Measurements from ENCODE around the gene ZNF607. TPM values are rescaled to one million over a fixed set of nuclear protein-coding genes. Genes with fewer than 3 reads are reported as not detected.
"Not testable (repeated sequence)": the region's sequence is repeated elsewhere in the genome, so short reads cannot be mapped to it uniquely, and the experiment has no call there.

Gene ZNF607
- 1 to 10 TPM; 3.8 to 4.6 (median 4.0) TPM for total RNA-seq

- no peaks in the 10 kb centered on the region for H3K9me3 Mint-ChIP-seq
- H3K36me3 Mint-ChIP-seq (ENCODE audit: insufficient read depth), result peaks cover 7% of the 10 kb centered on the region
- peaks cover 3% of the 10 kb centered on the region for H3K27me3 Mint-ChIP-seq (ENCODE audit: low read depth)
- DNase-seq (peak; percentile 80), ATAC-seq (peak; percentile 92 to 93)
- peak within 1 kb of the TSS; percentile 93 for H3K4me3 Mint-ChIP-seq
- H3K4me1 Mint-ChIP-seq (ENCODE audit: low read depth), result peaks cover 11% of the 10 kb centered on the region
Observed at GRCh38 chr19:37719111-37719926, at the start of gene ZNF607. Gene ZNF607, minus strand, starts transcription at chr19:37719761. Its CDS starts 8,143 bp downstream, at chr19:37711618.

DNA sequence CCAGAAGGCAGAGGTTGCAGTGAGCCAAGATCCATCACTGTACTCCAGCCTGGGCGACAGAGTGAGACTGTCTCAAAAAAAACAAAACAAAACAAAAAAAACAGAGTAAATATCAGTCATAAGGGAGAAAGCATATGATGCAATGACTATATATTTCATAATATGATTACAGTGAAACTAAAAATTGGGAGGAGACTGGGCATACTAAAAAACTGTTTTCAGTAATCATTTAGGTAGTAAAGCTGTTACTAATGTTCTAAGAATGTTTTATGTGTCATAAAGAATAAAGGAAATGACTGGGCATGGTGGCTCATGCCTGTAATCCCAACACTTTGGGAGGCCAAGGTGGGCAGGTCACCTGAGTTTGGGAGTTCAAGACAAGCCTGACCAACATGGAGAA is 43.9 kb upstream of the ZNF607 start:
- Mint-ChIP-seq H3K27me3 (ENCODE audit: low read depth) (no peaks in the 10 kb centered on the region), H3K36me3 (ENCODE audit: insufficient read depth) (peaks cover 58% of the 10 kb centered on the region), H3K9me3 (peaks cover 4% of the 10 kb centered on the region), H3K4me3 (no peak overlapping the region), H3K4me1 (ENCODE audit: low read depth) (no peaks in the 10 kb centered on the region)
- no peak for DNase-seq
- ATAC-seq, result peak in 1 of 2 donors; percentile 62

GRCh38 chr19:37757683-37758082 is 38.1 kb upstream of the ZNF607 start:
- not testable (repeated sequence) for H3K9me3 Mint-ChIP-seq; H3K4me1 Mint-ChIP-seq (ENCODE audit: low read depth); H3K4me3 Mint-ChIP-seq; ATAC-seq; DNase-seq; H3K27me3 Mint-ChIP-seq (ENCODE audit: low read depth)
- H3K36me3 Mint-ChIP-seq (ENCODE audit: insufficient read depth), result peaks cover 49% of the 10 kb centered on the region

- H3K4me1 Mint-ChIP-seq (ENCODE audit: low read depth), result no peaks in the 10 kb centered on the region
- peaks cover 76% of the 10 kb centered on the region for H3K36me3 Mint-ChIP-seq (ENCODE audit: insufficient read depth)
- H3K9me3 Mint-ChIP-seq, result peaks cover 59% of the 10 kb centered on the region
Observed at GRCh38 chr19:37738371-37738770, 18.8 kb upstream of the ZNF607 start.

GRCh38 chr19:37725181-37725580 is 5.6 kb upstream of the ZNF607 start:
- Mint-ChIP-seq H3K27me3 (ENCODE audit: low read depth) (no peaks in the 10 kb centered on the region), H3K36me3 (ENCODE audit: insufficient read depth) (peaks cover 7% of the 10 kb centered on the region), H3K9me3 (peaks cover 9% of the 10 kb centered on the region), H3K4me3 (no peak overlapping the region), H3K4me1 (ENCODE audit: low read depth) (no peaks in the 10 kb centered on the region)
- DNase-seq, result no peak
- no peak for ATAC-seq

More at GRCh38 chr19:37738371-37738770, 18.8 kb upstream of the ZNF607 start:
- ATAC-seq (no peak), DNase-seq (no peak)
- Mint-ChIP-seq H3K27me3 (ENCODE audit: low read depth) (no peaks in the 10 kb centered on the region), H3K4me3 (no peak overlapping the region)

- no peak for ATAC-seq
- peaks cover 7% of the 10 kb centered on the region for H3K36me3 Mint-ChIP-seq (ENCODE audit: insufficient read depth)
- H3K4me3 Mint-ChIP-seq, result peak overlapping the region; percentile 93
Observed at GRCh38 chr19:37719927-37720265, 335 bp upstream of the ZNF607 start.

GRCh38 chr19:37718304-37718703 is 1.3 kb downstream of the ZNF607 start:
- DNase-seq, result no peak
- Mint-ChIP-seq H3K9me3 (no peaks in the 10 kb centered on the region), H3K36me3 (ENCODE audit: insufficient read depth) (peaks cover 7% of the 10 kb centered on the region), H3K4me1 (ENCODE audit: low read depth) (peaks cover 11% of the 10 kb centered on the region), H3K27me3 (ENCODE audit: low read depth) (peaks cover 3% of the 10 kb centered on the region), H3K4me3 (peak overlapping the region; percentile 93)
- no peak for ATAC-seq

More at GRCh38 chr19:37719927-37720265, 335 bp upstream of the ZNF607 start:
- peaks cover 3% of the 10 kb centered on the region for H3K27me3 Mint-ChIP-seq (ENCODE audit: low read depth)
- H3K9me3 Mint-ChIP-seq, result no peaks in the 10 kb centered on the region
- no peak for DNase-seq
- peaks cover 11% of the 10 kb centered on the region for H3K4me1 Mint-ChIP-seq (ENCODE audit: low read depth)

GRCh38 chr19:37716140-37716539 is 3.4 kb downstream of the ZNF607 start:
- peaks cover 8% of the 10 kb centered on the region for H3K9me3 Mint-ChIP-seq
- H3K4me1 Mint-ChIP-seq (ENCODE audit: low read depth), result peaks cover 11% of the 10 kb centered on the region

GRCh38 chr19:37706052-37706605 is 13.4 kb downstream of the ZNF607 start:
- Mint-ChIP-seq H3K36me3 (ENCODE audit: insufficient read depth) (peaks cover 61% of the 10 kb centered on the region), H3K4me1 (ENCODE audit: low read depth) (no peaks in the 10 kb centered on the region), H3K9me3 (peaks cover 32% of the 10 kb centered on the region), H3K4me3 (no peak overlapping the region), H3K27me3 (ENCODE audit: low read depth) (no peaks in the 10 kb centered on the region)
- ATAC-seq (no peak), DNase-seq (no peak)

More at GRCh38 chr19:37716140-37716539, 3.4 kb downstream of the ZNF607 start:
- no peak for DNase-seq
- H3K4me3 Mint-ChIP-seq, result no peak overlapping the region
- no peak for ATAC-seq
- peaks cover 20% of the 10 kb centered on the region for H3K36me3 Mint-ChIP-seq (ENCODE audit: insufficient read depth)
- peaks cover 3% of the 10 kb centered on the region for H3K27me3 Mint-ChIP-seq (ENCODE audit: low read depth)

- DNase-seq (no peak), ATAC-seq (no peak)
- no peaks in the 10 kb centered on the region for H3K27me3 Mint-ChIP-seq (ENCODE audit: low read depth)
- peaks cover 55% of the 10 kb centered on the region for H3K36me3 Mint-ChIP-seq (ENCODE audit: insufficient read depth)
- no peaks in the 10 kb centered on the region for H3K4me1 Mint-ChIP-seq (ENCODE audit: low read depth)
- no peak overlapping the region for H3K4me3 Mint-ChIP-seq
- peaks cover 53% of the 10 kb centered on the region for H3K9me3 Mint-ChIP-seq
Observed at GRCh38 chr19:37699057-37699456, 20.5 kb downstream of the ZNF607 start.

- Mint-ChIP-seq H3K27me3 (ENCODE audit: low read depth) (no peaks in the 10 kb centered on the region), H3K9me3 (peaks cover 53% of the 10 kb centered on the region), H3K36me3 (ENCODE audit: insufficient read depth) (peaks cover 49% of the 10 kb centered on the region), H3K4me1 (ENCODE audit: low read depth) (peaks cover 2% of the 10 kb centered on the region), H3K4me3 (no peak overlapping the region)
- ATAC-seq (no peak), DNase-seq (no peak)
Observed at GRCh38 chr19:37698216-37698615, 21.3 kb downstream of the ZNF607 start.

- no peak overlapping the region for H3K4me3 Mint-ChIP-seq
- peaks cover 35% of the 10 kb centered on the region for H3K9me3 Mint-ChIP-seq
- H3K27me3 Mint-ChIP-seq (ENCODE audit: low read depth), result no peaks in the 10 kb centered on the region
- ATAC-seq, result no peak
- peaks cover 34% of the 10 kb centered on the region for H3K36me3 Mint-ChIP-seq (ENCODE audit: insufficient read depth)
- H3K4me1 Mint-ChIP-seq (ENCODE audit: low read depth), result peaks cover 12% of the 10 kb centered on the region
- no peak for DNase-seq
Observed at GRCh38 chr19:37695144-37695899, 24.2 kb downstream of the ZNF607 start.

DNA sequence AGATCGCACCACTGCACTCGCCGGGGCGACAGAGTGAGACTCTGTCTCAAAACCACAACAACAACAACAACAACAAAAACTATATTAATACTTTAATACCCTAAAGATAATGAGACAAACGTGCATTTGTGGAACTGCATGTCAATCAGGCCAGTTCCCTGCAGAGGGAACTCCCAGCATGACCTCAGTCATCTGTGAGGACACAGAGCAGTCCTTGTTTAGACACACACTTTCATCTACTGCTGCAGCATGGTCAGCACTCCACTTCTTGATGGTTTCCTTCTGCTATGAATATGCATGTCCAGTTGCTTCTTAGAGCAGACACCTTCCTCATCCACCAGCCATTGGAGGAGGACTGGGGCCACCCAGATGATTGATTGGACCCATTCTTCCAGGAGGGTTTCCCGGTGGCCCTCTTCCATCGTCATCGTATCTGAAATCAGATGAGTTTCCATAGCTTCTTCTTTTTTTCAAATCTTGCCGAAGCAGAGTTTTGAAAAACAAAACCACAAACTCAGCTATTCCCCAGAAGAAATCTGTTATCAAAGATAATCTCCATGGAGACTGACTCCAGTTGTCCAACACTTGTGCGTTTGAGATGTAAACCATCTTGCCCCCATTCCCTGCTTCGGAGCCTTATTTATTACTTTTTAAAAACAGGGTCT is 26.5 kb downstream of the ZNF607 start:
- Mint-ChIP-seq H3K4me1 (ENCODE audit: low read depth) (peaks cover 12% of the 10 kb centered on the region), H3K36me3 (ENCODE audit: insufficient read depth) (peaks cover 15% of the 10 kb centered on the region), H3K27me3 (ENCODE audit: low read depth) (no peaks in the 10 kb centered on the region), H3K9me3 (peaks cover 17% of the 10 kb centered on the region), H3K4me3 (no peak overlapping the region)
- no peak for DNase-seq
- ATAC-seq, result no peak

GRCh38 chr19:37691881-37692504 is 27.6 kb downstream of the ZNF607 start:
- Mint-ChIP-seq H3K4me1 (ENCODE audit: low read depth) (peaks cover 12% of the 10 kb centered on the region), H3K27me3 (ENCODE audit: low read depth) (no peaks in the 10 kb centered on the region), H3K9me3 (peaks cover 9% of the 10 kb centered on the region), H3K4me3 (peak overlapping the region; percentile 92), H3K36me3 (ENCODE audit: insufficient read depth) (peaks cover 10% of the 10 kb centered on the region)
- peak; percentile 75 for DNase-seq
- peak; percentile 95 to 96 for ATAC-seq

Data from activated T-cell treated with anti-CD3 and anti-CD28 coated beads, Interleukin-2, amount 50 U/mL, for 4 hours (primary cell).